ENCODE data around the gene KIF3A.

DNA sequence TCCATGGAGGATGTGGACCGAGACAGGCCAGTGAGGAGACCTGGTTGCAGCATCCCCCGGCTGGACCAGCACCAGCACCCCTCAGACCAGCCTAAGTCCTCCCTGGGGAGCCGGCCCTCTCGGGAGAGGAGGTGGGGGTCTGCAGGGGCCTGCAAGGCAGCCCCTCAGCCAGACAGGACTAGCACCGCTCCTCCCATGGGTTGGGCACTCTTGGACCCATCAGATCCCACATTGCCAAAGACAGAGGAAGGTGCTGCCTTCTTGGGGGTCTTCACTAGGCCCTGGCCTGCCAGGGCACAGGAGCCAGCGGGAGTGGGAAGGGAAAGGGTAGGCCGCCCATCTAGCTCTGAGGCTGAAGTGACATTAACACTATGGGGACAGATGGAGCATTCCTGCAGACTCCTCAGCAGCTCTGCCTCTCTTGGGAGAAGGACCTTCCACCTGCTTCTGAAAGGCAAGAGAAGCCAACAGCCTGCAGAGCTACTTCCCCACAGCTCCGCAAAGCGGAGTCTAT, 72.6 kb downstream of the KIF3A start:
- TF ChIP-seq, protein P1, sequence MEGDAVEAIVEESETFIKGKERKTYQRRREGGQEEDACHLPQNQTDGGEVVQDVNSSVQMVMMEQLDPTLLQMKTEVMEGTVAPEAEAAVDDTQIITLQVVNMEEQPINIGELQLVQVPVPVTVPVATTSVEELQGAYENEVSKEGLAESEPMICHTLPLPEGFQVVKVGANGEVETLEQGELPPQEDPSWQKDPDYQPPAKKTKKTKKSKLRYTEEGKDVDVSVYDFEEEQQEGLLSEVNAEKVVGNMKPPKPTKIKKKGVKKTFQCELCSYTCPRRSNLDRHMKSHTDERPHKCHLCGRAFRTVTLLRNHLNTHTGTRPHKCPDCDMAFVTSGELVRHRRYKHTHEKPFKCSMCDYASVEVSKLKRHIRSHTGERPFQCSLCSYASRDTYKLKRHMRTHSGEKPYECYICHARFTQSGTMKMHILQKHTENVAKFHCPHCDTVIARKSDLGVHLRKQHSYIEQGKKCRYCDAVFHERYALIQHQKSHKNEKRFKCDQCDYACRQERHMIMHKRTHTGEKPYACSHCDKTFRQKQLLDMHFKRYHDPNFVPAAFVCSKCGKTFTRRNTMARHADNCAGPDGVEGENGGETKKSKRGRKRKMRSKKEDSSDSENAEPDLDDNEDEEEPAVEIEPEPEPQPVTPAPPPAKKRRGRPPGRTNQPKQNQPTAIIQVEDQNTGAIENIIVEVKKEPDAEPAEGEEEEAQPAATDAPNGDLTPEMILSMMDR (IDR thresholded peaks at IDR 0.05), result no peak
- TF ChIP-seq POLR2A (IDR thresholded peaks at IDR 0.05), result no peak
